ENCODE results near the gene KIAA0319L.

- no peak for TF ChIP-seq BHLHE40 (IDR thresholded peaks at IDR 0.05; ENCODE audit: borderline replicate concordance)
- TF ChIP-seq TARDBP (IDR thresholded peaks at IDR 0.05) = no peak
- no peak for TF ChIP-seq ZNF384 (IDR thresholded peaks at IDR 0.05)
- TF ChIP-seq LEF1 (IDR thresholded peaks at IDR 0.05; ENCODE audit: borderline replicate concordance) = no peak
- no peak for TF ChIP-seq FOXM1 (IDR thresholded peaks at IDR 0.05; ENCODE audit: borderline replicate concordance)
- no peak for TF ChIP-seq HDGF (IDR thresholded peaks at IDR 0.05; ENCODE audit: borderline replicate concordance)
- TF ChIP-seq NFRKB (IDR thresholded peaks at IDR 0.05) = no peak
- TF ChIP-seq FOXK2 (IDR thresholded peaks at IDR 0.05) = no peak
- TF ChIP-seq ELF4 (IDR thresholded peaks at IDR 0.05) = no peak
- no peak for TF ChIP-seq SP1 (IDR thresholded peaks at IDR 0.05)
Measured at GRCh38 chr1:35454616-35455015, 102.6 kb downstream of the KIAA0319L start.
